HG02588 (cell line): Measurements from ENCODE around the gene GRB10.

Source experiments
- ATAC-seq: cut with Tn5 transposase; IDR thresholded peaks from one replicate; pipeline ENCODE4 v1.9.1; 2021; ENCODE audit warnings: mild to moderate bottlenecking, moderate library complexity; ENCODE audit not compliant: unreplicated experiment

The GRB10 gene

DNA sequence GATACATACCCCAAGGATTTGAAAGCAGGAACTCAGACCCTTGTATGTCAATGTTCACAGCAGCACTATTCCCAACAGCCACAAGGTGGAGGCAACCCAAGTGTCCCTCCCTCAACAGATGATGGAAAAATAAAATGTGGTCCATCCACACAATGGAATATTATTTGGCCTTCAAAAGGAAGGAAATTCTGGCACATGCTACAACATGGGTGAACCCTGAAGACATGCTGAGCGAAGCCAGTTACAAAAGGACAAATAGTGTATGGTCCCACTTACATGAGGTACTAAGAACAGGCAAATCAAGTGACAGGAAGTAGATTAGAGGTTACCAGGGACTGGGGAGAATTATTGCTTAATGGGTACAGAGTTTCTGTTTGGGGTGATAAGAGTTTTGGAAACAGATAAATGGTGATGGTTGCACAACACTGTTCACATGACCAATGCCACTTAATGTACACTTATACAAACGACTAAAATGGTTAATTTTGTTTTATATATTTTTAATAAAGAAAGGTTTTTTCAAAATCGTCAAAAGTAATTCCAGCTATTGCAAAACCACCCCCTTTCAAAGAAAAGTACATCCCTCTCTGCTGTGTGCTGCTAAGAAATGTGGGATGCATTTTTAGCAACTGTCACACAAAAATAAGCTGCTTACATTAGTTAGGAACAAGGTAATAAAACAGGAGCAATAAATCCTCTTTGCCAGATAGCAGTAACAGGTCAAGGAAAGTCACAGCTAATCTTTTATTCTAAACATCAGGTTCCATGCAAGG is 85.7 kb downstream of the GRB10 start:
- ATAC-seq, result no peak

DNA sequence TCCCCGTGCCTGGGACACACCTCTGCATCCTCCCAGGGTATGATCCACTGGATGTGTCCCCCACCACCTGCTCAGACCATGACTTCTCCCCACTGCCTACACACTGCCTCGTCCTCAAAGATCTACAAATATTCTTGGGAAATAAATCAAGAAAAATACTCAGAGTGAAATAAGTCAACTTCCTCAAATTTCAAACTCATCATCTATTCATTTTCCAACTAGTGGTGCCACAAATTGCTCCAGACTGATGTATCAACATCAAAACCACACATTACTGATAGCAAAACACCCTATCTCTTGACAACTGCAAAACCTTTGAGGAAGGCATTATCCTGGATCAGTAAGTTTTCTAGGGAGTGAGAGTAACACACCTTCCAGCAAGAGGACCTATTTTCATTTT is 87.7 kb downstream of the GRB10 start:
- ATAC-seq, result no peak

DNA sequence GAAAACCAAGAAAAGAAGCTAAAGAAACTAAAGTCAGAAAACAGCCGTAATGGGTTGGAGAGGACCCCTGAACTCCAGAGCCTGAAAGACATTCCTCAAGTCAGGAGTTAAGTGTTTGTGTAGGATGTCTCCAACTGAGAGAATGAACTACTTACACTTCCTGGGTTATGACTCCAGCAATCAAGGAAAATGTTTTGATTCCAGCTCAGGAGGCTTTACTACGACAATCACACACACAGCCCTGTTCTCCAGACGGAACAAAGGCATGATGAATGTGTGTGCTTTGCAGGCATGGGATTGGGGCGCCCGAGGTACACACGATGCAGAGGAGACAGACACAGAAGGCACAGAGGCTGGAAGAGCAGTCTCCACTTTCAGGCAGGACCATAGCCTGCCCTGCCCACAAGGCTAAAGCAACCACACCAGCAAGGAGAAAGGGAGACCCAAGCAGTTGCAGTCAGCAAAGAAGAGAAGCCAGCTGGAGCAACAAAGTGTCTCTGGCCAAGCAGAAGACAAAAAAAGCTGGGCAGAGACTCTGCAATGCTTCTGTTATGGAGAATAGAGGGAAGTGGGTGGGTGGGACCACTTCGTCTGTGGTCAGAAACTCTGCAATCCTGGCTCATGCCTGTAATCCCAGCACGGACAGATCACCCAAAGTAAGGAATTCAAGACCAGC is 89.1 kb downstream of the GRB10 start:
- no peak for ATAC-seq

DNA sequence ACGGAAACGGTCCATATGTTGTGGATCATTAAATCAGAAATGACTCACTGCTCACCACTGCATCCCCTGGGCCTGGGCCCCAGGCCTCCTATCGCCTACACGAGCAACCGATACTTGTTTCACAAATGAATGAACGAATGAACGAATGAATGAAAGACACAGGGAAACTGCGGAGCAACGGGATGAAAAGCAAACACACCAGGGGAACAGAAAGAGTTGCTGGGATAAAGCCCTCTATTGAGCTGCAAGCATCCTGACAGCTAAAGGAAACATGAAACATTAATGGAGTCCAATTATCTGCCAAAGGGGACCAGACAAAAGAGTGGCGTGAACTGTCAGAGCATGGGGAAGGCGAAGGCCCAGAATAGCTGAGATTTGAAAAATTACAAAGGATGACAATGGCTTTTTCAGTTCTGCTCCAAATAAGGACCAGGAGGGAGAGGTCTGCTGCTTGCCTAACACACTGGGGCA is 92.1 kb downstream of the GRB10 start:
- no peak for ATAC-seq

DNA sequence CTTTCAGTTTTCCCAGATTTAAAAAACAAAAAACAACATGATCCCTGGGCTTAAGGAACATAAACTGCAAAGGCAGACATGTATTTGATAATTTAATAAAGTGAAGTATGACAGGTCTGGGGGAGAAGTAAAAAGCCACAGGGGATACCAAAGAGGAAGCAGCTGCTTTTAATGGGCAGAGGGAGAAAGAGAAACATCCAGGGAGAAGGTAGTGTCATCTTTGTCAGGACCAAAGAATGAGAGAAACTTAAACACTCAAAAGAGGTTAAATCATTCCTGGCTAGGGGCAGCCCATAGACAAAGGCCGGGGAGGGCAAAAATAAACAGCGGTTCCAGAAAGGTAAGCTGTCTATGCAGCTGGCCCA is 94.5 kb downstream of the GRB10 start:
- no peak for ATAC-seq

DNA sequence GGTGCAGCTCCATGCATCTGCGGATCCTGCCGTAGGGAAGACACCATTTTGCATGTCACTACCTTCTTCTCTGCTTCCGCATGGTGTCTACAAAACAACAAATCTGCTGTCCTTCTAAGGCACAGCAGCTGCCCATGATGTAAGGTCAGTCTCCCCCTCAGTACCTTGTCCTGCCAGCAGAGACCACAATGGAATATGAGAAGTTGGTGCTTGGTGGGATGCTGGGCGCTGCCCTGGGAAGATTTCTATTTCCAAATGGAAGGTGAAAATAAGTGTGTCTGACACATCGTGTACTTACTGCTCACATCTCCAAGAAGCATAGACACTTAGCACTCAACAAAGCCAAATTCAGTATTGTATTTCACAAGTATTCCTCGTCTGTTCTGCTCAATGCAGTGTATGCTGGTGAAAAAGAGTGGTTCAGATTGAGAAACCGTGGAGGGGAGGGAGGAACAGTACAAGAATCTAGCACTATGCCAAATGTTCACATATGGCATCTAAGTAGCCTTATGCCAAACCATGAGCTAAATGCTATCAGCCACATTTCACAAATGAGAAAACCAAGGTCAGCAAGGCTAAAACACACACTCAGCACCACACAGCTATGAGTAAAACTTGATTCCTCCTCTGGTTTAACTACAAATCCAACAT is 95.0 kb downstream of the GRB10 start:
- no peak for ATAC-seq

DNA sequence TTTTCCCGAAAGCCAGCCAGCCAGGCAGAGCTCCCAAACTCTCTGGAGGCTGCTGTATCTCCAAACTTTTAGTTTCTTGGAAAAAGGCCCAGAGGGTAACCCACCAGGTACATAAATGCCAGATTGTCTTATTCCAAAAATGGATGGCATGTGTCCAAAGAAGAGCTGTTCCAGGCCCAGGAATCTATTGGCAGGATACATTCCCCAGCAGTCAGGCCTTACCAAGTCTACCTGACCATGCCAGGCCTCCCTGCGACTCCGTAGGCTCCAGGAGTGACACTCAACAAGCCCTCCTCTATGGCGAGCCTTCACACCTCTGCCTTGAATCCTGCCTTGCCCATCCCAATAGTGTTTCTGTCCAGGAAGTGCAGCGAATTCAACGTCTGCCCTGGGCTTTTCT is 95.6 kb downstream of the GRB10 start:
- ATAC-seq, result no peak

DNA sequence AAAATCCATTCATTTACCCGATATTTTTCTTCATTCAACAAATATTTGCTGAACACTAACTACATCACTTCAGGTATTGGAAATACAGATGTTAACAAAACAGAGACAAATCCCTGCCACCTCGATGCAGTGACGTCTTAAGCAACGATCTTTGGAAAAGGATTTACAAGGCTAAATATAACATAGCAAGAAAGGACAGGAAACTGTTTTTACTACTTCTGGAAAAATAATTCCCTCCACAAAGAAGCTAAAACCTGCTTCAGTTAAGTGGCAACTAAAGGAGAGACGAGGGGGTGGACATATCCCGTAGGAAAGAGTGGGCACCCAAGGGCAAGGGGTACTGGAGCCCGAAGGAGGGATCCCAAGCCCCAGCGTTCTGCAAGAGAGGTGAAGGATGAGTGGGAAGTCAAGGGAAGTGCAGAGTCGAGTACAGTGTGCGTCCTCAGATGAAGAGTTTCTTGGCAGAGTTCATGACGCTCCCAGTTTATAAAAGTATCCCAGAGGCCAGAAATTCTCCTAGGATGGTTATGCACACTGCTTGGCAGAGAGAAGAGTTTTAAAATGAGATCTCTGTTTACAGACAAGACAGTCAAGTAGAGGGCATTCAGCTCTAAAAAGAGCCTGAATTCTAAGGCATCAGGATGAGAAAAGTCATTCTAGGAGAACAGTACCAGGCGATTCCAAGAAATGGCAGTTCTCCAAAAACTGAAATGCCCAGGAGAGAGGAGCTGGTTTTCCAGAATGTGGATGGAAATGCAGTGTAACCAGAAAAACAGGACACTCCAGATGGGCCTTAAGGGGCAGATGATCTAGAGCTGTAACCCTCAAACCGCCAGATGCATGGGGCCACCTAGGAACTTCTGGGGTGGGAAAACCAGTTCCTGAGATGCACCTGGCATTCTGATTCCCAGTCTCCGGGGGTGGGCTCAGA is 97.3 kb downstream of the GRB10 start:
- no peak for ATAC-seq

DNA sequence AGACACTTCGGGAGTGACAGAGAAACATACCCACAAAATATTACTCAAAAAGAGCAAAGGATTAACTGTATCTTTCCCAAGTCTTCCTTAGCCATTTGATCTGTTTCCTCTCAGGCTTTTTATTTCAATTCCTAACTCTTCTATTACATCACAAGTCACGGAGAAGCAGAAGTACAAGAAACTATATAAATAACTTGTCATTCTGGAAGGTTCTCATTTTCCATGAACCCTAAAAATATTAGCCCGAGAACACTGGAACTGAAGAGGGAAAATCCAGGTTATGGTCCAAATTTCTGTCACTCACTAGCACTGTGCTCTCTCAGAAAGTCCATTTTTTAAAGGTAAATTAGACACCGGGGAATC is 98.0 kb downstream of the GRB10 start:
- no peak for ATAC-seq

DNA sequence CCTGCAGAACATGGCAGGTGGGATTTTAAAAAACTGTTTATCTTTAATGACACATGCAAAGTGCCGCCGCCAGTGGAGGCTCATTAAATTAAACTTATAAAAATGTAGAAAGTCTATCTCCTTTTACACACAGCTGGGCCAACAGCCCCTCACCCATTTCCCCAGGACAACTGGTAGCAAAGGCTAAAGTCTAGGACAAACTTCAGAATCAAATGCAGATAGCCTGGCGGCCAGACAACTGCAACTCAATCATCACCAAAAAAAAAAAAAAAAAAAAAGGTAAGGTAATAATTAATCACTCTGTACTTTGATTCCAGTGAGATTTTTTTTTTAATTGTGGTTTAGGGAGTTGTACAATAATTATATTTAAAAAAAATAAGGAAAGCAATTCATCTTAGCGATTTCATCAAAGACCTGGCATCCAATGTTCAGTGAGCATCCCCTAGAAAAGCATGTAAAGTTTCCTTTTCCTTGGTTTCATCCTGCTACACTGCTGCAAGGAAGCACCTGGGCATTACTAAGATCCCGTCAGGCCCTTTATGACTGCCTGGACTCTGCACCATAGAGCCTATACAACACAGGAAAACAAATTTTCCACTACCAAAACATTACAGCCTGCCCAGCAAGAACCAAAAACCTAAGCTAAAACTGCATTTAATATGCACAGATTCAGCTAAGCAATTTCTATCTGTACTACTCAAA is 98.5 kb downstream of the GRB10 start:
- ATAC-seq, result no peak

DNA sequence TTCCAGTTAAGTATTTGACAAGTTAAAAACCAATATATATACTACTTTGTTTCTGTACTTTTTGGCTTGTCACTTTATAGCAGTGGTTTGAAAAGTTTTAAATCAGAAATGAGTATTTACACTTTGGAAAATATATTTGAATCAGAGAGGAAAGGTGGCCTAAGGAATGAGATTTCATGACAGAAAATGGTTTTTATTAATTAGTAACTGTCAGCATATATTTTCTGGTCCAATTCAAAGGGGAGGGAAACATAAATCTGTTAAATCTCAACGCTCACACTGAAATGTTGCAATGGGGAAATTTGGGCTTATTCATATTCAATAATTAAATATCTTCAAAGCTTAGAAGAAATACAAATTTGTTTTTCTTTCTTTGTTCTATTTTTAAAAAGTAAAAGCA is 100.1 kb downstream of the GRB10 start:
- no peak for ATAC-seq

DNA sequence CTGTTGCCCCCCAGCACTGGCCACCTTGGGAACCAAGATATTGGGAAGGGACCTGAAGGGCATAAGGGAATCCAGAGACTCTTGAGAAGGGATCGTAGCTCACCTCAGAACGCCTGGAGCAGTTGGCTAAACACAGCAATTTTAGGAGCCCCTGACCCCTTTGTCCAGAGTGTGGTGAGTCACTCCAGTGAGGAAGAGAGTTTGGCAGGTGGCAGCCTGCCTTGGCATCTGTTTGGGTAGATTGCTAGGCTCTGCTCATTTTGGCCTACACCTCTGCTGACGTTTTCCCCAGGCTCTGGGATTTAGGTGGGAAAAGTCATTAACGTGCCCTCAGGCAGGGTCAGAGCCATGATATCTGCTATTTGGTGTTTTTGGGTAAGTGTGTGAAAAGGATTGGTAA is 100.6 kb downstream of the GRB10 start:
- ATAC-seq, result no peak

DNA sequence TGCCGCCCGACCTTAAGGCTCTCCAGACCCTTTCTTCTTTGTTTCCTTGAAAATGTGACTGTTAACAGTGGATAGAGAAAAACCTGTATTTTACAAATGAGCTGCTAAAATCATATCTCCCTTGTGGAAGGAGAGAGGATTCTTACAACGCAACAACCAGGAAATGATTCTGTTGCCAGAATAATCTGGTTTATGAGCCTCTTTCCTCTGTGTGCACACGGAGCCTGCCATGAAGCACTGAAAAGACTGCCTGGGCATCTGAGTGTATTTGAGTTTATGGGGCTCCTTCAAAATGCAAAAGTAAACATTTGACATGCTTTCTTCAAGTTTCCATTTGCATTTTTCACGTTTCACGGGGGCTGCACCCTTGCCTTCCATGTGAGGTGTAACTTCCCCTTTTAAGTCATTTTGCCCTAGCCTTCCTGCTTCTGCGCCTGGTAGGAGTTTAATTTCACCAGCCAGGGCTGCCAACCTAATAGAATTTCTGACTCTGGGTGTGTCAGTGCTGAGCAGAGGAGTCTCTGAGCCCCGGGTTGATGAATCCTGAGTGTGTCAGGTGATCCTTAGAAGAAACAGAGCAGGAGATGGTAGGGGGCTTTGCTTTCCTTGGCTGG is 101.2 kb downstream of the GRB10 start:
- ATAC-seq, result no peak

DNA sequence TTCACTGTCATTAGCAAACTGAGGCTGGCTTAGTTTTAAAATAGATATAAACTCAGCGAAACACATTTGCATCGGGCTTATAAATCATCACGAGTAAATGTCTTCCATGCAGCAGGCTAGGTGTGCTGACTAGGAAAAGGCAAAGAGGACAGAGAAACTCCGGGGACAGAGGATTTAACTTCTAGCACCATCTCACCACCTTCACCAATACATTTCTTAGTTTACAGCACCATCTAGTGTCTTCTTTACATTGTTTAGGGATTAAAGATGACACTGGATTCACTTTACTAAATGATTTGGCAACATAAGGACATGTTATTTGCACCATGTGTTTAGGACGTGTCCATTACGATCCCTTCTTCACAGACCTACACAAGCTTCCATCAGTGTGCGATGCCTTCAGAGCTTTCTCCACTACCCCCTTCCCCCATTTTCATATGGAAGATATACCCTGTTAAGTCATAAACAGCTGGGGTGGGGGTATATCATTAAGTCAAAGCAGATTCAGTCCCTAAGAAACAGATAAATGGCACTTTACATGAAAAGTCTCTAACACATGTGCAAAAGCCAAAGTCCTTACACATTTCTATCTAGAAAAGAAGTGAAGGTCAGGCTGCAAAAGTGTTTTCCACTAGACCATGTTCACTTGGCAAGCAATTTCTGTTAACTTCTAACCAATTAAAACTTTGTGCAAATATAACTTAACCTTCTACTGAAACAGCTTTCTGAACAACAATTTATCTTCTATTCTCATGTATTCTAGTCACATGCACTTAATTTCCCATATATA is 103.3 kb downstream of the GRB10 start:
- peak; percentile 69 for ATAC-seq

DNA sequence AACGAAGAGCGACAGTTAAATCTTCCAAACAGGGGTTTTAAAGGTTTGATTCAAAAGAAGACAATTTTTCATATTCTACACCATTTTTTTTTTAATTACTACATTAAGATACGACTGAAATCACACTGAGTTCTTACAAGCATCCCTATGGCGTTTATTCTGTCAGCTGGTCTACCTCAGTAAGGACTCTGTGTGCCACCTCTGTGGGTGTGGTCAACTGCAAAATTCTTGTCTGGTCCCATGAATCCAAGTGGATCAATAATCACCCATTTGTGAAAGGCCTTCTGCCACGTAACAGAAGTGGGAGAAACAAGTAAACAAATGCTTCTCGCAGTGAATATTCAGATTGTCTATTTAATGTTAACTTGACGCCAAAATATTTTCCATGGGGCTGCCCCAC is 104.1 kb downstream of the GRB10 start:
- no peak for ATAC-seq

DNA sequence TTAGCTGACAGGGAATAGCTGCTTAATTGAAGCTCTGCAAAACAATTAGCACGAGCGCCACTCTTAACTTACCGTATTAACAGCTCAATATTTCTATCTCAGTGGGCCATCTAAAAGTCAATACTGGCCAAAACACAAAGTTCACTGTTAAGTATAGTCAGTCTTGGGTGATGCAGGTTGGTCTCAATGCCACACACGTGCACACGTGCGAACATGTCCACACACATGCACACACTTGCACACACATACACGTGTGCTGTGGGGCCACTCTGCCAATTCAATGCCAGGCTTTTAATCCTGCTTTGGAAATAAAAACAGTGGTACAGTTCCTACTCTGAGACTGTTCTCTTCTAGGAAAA is 105.1 kb downstream of the GRB10 start:
- no peak for ATAC-seq

DNA sequence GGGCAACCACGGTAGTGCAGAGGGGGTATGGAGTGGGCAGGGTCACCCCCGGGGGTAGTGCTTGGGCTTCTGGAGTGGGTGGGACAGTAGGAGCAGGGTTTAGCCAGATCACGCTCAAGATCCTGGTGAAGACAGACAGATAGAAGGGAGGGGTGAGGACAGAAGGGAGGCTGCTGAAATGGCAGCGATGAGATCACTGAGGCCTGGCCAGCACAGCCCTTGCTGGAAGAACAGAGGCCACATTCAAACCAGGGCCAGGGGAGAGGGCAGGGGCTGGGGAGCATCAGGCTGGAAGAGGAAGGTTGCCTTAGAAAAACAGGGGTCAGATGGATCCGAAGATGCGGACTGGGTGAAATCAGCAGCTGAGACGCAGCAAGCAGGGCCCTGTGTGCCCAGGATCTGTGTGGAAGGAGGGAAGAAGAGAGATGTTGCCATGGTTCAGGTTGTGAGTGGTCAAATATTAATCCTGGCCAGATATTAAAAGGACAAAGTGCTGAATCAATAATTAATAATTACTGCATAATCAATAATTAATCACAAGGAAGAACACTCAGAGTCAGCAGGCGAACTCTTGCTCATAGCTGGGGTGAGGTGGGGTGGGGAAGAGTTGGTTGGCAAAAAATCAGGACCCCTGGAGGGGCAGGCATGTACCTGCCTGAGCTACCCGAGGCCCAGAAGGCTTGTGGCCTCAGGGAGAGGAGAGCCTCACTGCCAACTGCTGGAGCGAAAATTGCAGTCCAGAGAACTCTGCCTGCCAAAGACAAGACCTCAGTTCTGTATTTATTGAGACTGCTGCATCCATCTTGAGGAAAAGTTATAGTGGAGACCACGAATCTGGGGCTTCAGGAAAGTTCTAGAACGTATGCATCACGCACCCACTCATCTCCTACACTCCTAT is 105.7 kb downstream of the GRB10 start:
- ATAC-seq, result no peak

DNA sequence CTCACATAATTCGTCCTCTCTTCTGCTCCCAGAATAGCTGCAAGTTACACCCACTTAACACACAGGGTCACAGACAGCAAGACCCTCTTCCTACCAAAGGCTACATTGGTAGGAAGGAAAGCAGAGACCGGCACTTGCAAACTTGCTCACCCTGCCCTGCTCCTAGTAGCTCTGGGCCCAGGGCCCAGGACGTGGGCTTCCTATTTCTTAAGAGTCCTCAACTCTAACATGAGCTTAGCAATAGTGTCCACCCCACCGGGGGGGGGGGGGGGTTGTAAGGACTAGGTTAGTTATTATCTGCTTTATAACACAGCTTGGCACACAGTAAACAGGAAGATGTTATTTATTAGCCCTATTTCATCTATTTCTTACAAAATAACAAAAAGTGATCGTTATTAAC is 106.6 kb downstream of the GRB10 start:
- ATAC-seq, result no peak
